HFFc6 (cell line): Measurements from ENCODE around the gene MRPL12. TPM values are rescaled to one million over a fixed set of nuclear protein-coding genes. Genes with fewer than 3 reads are reported as not detected.

ENCODE experiments used
- DNase-seq: peaks from one replicate; pipeline ENCODE4 v3.0.0-alpha.2; 2018
- H3K27ac Mint-ChIP-seq: 2 replicates; pipeline ENCODE4 v1.8.0; 2020; ENCODE audit warnings: mild to moderate bottlenecking, mixed read lengths
- H3K27me3 Mint-ChIP-seq: 2 replicates; pipeline ENCODE4 v1.8.0; 2021; ENCODE audit warnings: mild to moderate bottlenecking, moderate library complexity, mixed read lengths; ENCODE audit not compliant: insufficient read depth
- H3K36me3 Mint-ChIP-seq: 2 replicates; pipeline ENCODE4 v1.8.0; 2021; ENCODE audit warnings: low read depth, mixed read lengths
- H3K4me1 Mint-ChIP-seq: 2 replicates; pipeline ENCODE4 v1.8.0; 2020; ENCODE audit warnings: low read depth, mixed read lengths
- H3K4me3 Mint-ChIP-seq: 2 replicates; pipeline ENCODE4 v1.8.0; 2020; ENCODE audit warnings: mild to moderate bottlenecking, moderate library complexity, mixed read lengths
- H3K9me3 Mint-ChIP-seq: 2 replicates; pipeline ENCODE4 v1.8.0; 2020; ENCODE audit warnings: mild to moderate bottlenecking, mixed read lengths
- total RNA-seq, 6 experiments: library from RNA; stranded (reverse); fragmentation: NEBNext Ultra II Directional; extraction: Animal tissue kit (Norgen Biotek cat#: 25700); gene quantifications; 2 replicates in 1 of 6; 3 replicates in 5 of 6; pipeline ENCODE4 v1.2.3, GENCODE V29; 2021
- TF ChIP-seq, protein P1 (sequence below): fragments of 200-600 bp; sonication (generic); IDR thresholded peaks from 2 replicates; pipeline ENCODE4 v1.5.0; 2021; ENCODE audit warnings: antibody characterized with exemption, mild to moderate bottlenecking

MRPL12 gene
- total RNA-seq, 6 experiments from 2014 or later = 105 to 124 (median 113) TPM

DNA sequence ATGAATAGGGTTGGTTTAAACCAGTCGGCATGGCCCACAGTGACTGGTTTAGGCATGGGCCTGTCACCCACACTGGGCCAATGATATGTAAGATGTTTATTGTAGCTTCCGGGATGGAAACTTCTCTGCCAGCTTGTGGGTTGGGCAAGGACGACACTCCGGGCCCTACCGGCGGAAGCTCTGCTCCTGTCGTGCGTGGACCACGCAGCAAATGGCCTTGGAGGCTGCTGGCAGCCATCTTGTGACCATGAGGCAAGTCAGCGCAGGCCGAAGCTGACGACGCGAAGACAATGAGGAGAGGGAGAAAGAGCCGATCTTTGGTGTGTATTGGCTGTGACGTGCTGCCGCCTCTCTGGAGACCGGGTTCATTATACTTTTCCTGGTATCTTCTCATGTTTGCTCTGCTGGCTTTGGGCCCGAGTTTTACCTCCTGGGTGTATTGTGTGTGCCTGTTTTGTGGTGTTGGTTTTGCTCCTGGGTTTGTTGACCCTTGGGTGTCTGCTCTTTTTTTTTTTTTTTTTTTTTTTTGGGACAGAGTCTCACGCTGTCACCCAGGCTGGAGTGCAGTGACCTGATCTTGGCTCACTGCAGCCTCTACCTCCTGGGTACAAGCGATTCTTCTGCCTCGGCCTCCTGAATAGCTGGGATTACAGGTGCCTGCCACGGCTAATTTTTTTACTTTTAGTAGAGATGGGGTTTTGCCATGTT lies 24.3 kb downstream of the MRPL12 start:
- TF ChIP-seq, protein P1, sequence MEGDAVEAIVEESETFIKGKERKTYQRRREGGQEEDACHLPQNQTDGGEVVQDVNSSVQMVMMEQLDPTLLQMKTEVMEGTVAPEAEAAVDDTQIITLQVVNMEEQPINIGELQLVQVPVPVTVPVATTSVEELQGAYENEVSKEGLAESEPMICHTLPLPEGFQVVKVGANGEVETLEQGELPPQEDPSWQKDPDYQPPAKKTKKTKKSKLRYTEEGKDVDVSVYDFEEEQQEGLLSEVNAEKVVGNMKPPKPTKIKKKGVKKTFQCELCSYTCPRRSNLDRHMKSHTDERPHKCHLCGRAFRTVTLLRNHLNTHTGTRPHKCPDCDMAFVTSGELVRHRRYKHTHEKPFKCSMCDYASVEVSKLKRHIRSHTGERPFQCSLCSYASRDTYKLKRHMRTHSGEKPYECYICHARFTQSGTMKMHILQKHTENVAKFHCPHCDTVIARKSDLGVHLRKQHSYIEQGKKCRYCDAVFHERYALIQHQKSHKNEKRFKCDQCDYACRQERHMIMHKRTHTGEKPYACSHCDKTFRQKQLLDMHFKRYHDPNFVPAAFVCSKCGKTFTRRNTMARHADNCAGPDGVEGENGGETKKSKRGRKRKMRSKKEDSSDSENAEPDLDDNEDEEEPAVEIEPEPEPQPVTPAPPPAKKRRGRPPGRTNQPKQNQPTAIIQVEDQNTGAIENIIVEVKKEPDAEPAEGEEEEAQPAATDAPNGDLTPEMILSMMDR = no peak
- H3K27me3 Mint-ChIP-seq = peaks cover 4% of the 10 kb centered on the region
- no peaks in the 10 kb centered on the region for H3K36me3 Mint-ChIP-seq
- no peaks in the 10 kb centered on the region for H3K9me3 Mint-ChIP-seq
- DNase-seq = no peak
- H3K4me1 Mint-ChIP-seq = peaks cover 32% of the 10 kb centered on the region
- no peak overlapping the region for H3K27ac Mint-ChIP-seq
- H3K4me3 Mint-ChIP-seq = no peak overlapping the region

DNA sequence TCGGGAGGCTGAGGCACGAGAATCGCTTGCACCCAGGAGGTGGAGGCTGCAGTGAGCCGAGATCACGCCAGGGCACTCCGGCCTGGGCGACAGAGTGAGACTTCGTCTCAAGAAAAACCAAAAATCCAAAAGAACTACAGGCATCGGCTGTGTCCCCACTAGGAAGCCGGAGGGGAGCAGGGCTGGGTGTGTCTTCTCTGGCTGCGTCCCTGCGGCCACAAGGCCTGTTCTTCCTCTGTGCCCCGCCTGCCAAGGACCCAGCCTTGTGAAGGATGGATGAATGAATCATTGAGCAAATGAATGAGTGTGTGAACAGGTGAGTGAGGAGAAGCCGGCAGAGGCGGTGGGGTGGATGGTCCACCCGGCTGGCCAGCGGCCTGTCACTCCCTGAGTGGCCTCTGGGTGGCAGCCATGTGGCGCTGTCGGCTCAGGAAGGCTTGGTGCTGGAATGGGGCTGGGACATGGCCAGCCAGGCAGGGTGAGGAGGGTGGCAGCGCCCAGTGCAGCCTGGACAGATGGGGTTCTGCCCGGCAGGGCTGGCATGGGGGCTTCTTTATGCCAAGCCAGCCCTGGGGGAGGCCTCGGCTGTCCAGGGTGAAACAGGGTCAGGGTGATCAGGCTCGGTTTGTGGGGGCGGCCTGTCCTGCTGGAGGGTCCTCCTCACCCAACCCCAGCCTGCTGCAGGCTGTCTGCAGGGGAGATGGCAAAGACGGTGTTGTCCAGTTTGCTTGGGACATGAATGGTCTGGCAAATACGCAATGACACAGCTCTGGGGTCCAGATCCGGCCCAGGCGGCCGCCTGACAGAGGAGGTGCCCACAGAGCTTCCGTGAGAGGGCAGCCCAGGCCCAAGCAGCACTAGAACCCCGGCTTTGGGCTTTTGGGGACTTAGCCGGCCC lies 30.6 kb downstream of the MRPL12 start:
- Mint-ChIP-seq H3K27me3 (peaks cover 6% of the 10 kb centered on the region), H3K36me3 (no peaks in the 10 kb centered on the region), H3K27ac (no peak overlapping the region), H3K9me3 (no peaks in the 10 kb centered on the region), H3K4me1 (peaks cover 36% of the 10 kb centered on the region), H3K4me3 (no peak overlapping the region)
- peak; percentile 55 for DNase-seq
- TF ChIP-seq, protein P1 = peak; percentile 96

DNA sequence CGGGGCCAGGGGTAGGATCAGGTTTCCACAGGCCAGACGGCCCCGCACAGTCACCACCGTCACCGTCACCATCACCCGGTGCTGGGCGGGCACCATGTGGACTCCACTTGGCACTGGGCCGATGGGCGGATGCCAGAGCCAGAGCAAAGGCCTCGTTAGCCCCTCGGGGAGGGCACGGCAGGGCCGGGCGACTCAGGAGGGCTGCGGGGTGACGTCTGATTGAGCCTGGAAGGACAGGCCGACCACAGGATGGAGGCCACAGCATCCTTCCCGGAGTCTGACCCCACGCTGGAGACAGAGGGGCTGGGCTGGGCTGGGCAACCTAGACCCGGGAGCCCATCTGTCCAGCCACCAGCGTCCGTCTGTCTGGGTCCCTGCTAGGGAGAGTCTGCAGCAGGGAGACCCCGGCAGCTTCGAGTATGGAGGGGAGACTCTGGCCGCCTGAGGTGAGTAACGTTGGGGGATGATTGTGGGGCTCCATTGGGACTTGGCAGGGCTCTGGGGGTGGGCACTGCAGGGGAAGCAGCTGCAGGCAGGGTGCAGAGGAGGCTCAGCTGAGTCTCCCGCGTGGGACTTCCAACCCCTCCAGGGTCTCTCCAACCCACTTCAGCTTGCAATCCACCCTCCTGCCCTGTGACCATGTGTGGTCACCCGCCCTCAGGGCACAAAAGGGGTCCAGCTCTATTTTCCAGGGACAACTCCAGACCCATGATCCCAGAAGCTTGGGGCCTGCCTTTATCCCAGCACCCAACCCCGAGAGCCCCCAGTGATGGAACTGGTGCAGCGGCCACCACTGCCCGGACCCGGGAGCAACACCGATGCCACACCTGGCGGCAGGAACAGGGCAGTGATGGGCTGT lies 31.5 kb downstream of the MRPL12 start:
- H3K4me3 Mint-ChIP-seq = no peak overlapping the region
- H3K9me3 Mint-ChIP-seq = no peaks in the 10 kb centered on the region
- no peak for DNase-seq
- H3K36me3 Mint-ChIP-seq = no peaks in the 10 kb centered on the region
- peaks cover 9% of the 10 kb centered on the region for H3K27me3 Mint-ChIP-seq
- TF ChIP-seq, protein P1 = no peak
- no peak overlapping the region for H3K27ac Mint-ChIP-seq
- peaks cover 36% of the 10 kb centered on the region for H3K4me1 Mint-ChIP-seq

DNA sequence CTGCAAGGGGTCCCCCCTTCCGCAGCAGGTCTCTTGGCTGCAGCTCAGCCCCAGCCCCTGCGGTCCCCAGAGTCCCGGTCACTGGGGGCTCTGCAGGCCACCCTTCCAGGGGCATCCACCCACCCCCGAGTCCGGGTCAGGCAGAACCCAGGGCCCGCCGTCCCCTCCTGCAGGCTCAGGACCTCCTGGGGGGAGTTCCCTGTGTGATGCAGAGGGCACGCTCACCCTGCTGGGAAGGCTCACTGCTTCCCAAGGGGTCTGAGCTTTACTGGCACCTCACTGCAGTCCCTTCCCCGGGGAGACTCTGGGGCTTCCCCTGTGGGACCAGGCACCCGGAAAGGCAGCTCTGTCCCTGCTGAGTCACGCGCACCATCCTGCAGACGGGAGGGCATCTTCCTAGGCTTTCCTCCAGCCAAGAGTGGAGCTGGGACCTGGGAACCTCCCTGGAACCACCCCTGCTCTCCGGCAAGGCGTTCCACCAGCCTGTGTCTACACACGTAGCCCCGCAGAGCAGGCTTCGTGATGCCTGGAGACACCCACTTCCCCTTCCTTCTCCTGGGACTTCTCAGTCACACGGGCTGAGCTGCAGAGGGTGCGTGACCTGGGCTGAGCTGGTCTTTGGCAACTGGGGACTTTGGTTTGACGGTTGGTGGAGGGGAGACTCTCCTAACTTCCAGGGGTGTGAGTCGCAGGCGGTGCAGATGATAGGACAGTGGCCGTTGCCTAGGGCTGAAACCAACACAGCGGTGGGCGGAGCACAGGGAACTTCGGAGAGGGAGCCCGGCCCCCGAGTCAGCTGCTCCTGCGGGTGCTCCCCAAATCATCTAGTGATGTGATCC lies 32.3 kb downstream of the MRPL12 start:
- Mint-ChIP-seq H3K27ac (no peak overlapping the region), H3K4me1 (peaks cover 36% of the 10 kb centered on the region), H3K9me3 (no peaks in the 10 kb centered on the region), H3K4me3 (no peak overlapping the region), H3K27me3 (peaks cover 9% of the 10 kb centered on the region), H3K36me3 (no peaks in the 10 kb centered on the region)
- TF ChIP-seq, protein P1 = no peak
- DNase-seq = no peak
